H9 (cell line): ENCODE results near the gene CSRNP3. TPM values are rescaled to one million over a fixed set of nuclear protein-coding genes. Genes with fewer than 3 reads are reported as not detected.

Source experiments
- DNase-seq: peaks from one replicate; pipeline ENCODE4 v3.0.0-alpha.2; 2017
- H2AFZ ChIP-seq: one replicate; pipeline ENCODE4 v1.6.1; 2013; ENCODE audit warnings: mild to moderate bottlenecking, low read length, control low read depth, moderate library complexity
- H2AK5ac ChIP-seq: 2 replicates; pipeline ENCODE4 v1.6.1; 2013; ENCODE audit warnings: low read length, control low read depth, mixed read lengths; ENCODE audit not compliant: insufficient read length
- H2BK120ac ChIP-seq: one replicate; pipeline ENCODE4 v1.6.1; 2013; ENCODE audit warnings: low read depth, mild to moderate bottlenecking, low read length, control low read depth, inconsistent platforms; ENCODE audit not compliant: poor library complexity, severe bottlenecking
- H2BK12ac ChIP-seq: 2 replicates; pipeline ENCODE4 v1.6.1; 2013; ENCODE audit warnings: low read length, control low read depth, mixed read lengths, low read depth; ENCODE audit not compliant: insufficient read length
- H2BK15ac ChIP-seq: 2 replicates; pipeline ENCODE4 v1.6.1; 2013; ENCODE audit warnings: low read depth, low read length, control low read depth
- H2BK20ac ChIP-seq: one replicate; pipeline ENCODE4 v1.6.1; 2013; ENCODE audit warnings: low read depth, mild to moderate bottlenecking, low read length, control low read depth, inconsistent platforms; ENCODE audit not compliant: poor library complexity, severe bottlenecking
- H2BK5ac ChIP-seq: 2 replicates; pipeline ENCODE4 v1.6.1; 2013; ENCODE audit warnings: low read length, control low read depth, mixed read lengths; ENCODE audit not compliant: insufficient read length
- H3K14ac ChIP-seq: 2 replicates; pipeline ENCODE4 v1.6.1; 2013; ENCODE audit warnings: low read length, control low read depth; ENCODE audit not compliant: insufficient read depth
- H3K18ac ChIP-seq: 2 replicates; pipeline ENCODE4 v1.6.1; 2013; ENCODE audit warnings: low read depth, mild to moderate bottlenecking, mixed read lengths, low read length, control low read depth; ENCODE audit not compliant: insufficient read length
- H3K23ac ChIP-seq: 2 replicates; pipeline ENCODE4 v1.6.1; 2013; ENCODE audit warnings: low read length, control low read depth, mixed read lengths, low read depth; ENCODE audit not compliant: insufficient read length
- H3K23me2 ChIP-seq: 2 replicates; pipeline ENCODE4 v1.6.1; 2013; ENCODE audit warnings: low read depth, mild to moderate bottlenecking, mixed read lengths, low read length, control low read depth; ENCODE audit not compliant: insufficient read length, poor library complexity, severe bottlenecking
- H3K27ac ChIP-seq: 2 replicates; pipeline ENCODE4 v1.5.1; 2013; ENCODE audit warnings: low read length, control low read depth, mixed read lengths, low read depth; ENCODE audit not compliant: insufficient read length
- H3K27me3 ChIP-seq: 2 replicates; pipeline ENCODE4 v1.6.1; 2013; ENCODE audit warnings: low read length, control low read depth, inconsistent platforms; ENCODE audit not compliant: insufficient read depth
- H3K4ac ChIP-seq: 2 replicates; pipeline ENCODE4 v1.6.1; 2013; ENCODE audit warnings: low read depth, mild to moderate bottlenecking, control low read depth, inconsistent platforms, low read length, moderate library complexity
- H3K4me1 ChIP-seq: 2 replicates; pipeline ENCODE4 v1.6.1; 2013; ENCODE audit warnings: low read length, control low read depth, inconsistent platforms; ENCODE audit not compliant: insufficient read depth
- H3K4me2 ChIP-seq: 2 replicates; pipeline ENCODE4 v1.6.1; 2013; ENCODE audit warnings: low read length, control low read depth, mixed read lengths; ENCODE audit not compliant: insufficient read length, insufficient read depth
- H3K56ac ChIP-seq: 2 replicates; pipeline ENCODE4 v1.6.1; 2013; ENCODE audit warnings: low read depth, mild to moderate bottlenecking, mixed read lengths, low read length, control low read depth; ENCODE audit not compliant: insufficient read length
- H3K79me1 ChIP-seq: 2 replicates; pipeline ENCODE4 v1.6.1; 2013; ENCODE audit warnings: low read depth, mild to moderate bottlenecking, moderate library complexity, low read length, control low read depth, inconsistent platforms; ENCODE audit not compliant: insufficient read depth, poor library complexity, severe bottlenecking
- H3K79me2 ChIP-seq: 2 replicates; pipeline ENCODE4 v1.6.1; 2013; ENCODE audit warnings: low read length, control low read depth, inconsistent platforms; ENCODE audit not compliant: insufficient read depth
- H3K9ac ChIP-seq: 2 replicates; pipeline ENCODE4 v1.6.1; 2013; ENCODE audit warnings: low read length, control low read depth, mixed read lengths; ENCODE audit not compliant: insufficient read length; ENCODE audit errors: extremely low read depth
- H3K9me3 ChIP-seq: one replicate; pipeline ENCODE4 v1.6.1; 2013; ENCODE audit warnings: low read depth, low read length, inconsistent platforms; ENCODE audit not compliant: control insufficient read depth
- H3T11ph ChIP-seq: one replicate; pipeline ENCODE4 v1.6.1; 2013; ENCODE audit warnings: mild to moderate bottlenecking, low read length, control low read depth, inconsistent platforms
- H4K20me1 ChIP-seq: one replicate; pipeline ENCODE4 v1.6.1; 2013; ENCODE audit not compliant: control insufficient read depth, insufficient read length, insufficient read depth
- H4K5ac ChIP-seq: 2 replicates; pipeline ENCODE4 v1.6.1; 2013; ENCODE audit warnings: low read depth, mild to moderate bottlenecking, mixed read lengths, low read length, control low read depth; ENCODE audit not compliant: insufficient read length
- H4K8ac ChIP-seq: replicated peaks from 2 replicates; pipeline ENCODE4 v1.6.1; 2013; ENCODE audit warnings: low read length, control low read depth, mixed read lengths, low read depth; ENCODE audit not compliant: insufficient read length
- H4K91ac ChIP-seq: 2 replicates; pipeline ENCODE4 v1.6.1; 2013; ENCODE audit warnings: low read depth, mild to moderate bottlenecking, moderate library complexity, mixed read lengths, low read length, control low read depth; ENCODE audit not compliant: insufficient read length
- H3K27ac Mint-ChIP-seq, 3 experiments: 2 replicates in 2 of 3; 3 replicates in 1 of 3; pipeline ENCODE4 v1.8.0; 2020 to 2021; ENCODE audit warnings: mixed read lengths in 3 of 3, mild to moderate bottlenecking in 1 of 3, moderate library complexity in 1 of 3
- H3K27me3 Mint-ChIP-seq: 2 replicates; pipeline ENCODE4 v1.8.0; 2021; ENCODE audit warnings: low read depth, mild to moderate bottlenecking, moderate library complexity, mixed read lengths
- H3K36me3 Mint-ChIP-seq, 3 experiments: 2 replicates in 2 of 3; 3 replicates in 1 of 3; pipeline ENCODE4 v1.8.0; 2020 to 2021; ENCODE audit warnings: low read depth in 3 of 3, mixed read lengths in 3 of 3; ENCODE audit not compliant: insufficient read depth in 1 of 3
- H3K4me1 Mint-ChIP-seq, 2 experiments: 2 replicates each; pipeline ENCODE4 v1.8.0; 2020; ENCODE audit warnings: mixed read lengths in 2 of 2
- H3K4me3 Mint-ChIP-seq, 2 experiments: 2 replicates in 1 of 2; 3 replicates in 1 of 2; pipeline ENCODE4 v1.8.0; 2020 to 2021; ENCODE audit warnings: mild to moderate bottlenecking in 2 of 2, mixed read lengths in 2 of 2, moderate library complexity in 1 of 2
- H3K9me3 Mint-ChIP-seq, 2 experiments: 2 replicates in 1 of 2; 3 replicates in 1 of 2; pipeline ENCODE4 v1.8.0; 2020; ENCODE audit warnings: mild to moderate bottlenecking in 2 of 2, mixed read lengths in 2 of 2, moderate library complexity in 1 of 2
- WGBS: extraction: QIAGEN DNeasy Blood & Tissue Kit; methylation state at CpG from one replicate; pipeline ENCODE4 v1.1.7; 2013; ENCODE audit warnings: missing lambda C conversion rate, low lambda C conversion rate, mixed read lengths; ENCODE audit not compliant: insufficient read length; ENCODE audit errors: extremely low coverage; 5-methylcytosine and 5-hydroxymethylcytosine counted together
- total RNA-seq: library from RNA; stranded (reverse); gene quantifications from 2 replicates; pipeline ENCODE4 v1.2.1, GENCODE V29; 2021
- TF ChIP-seq, protein P1 (sequence below): fragments of 200-600 bp; sonication (generic); conservative IDR thresholded peaks from 3 replicates; pipeline ENCODE4 v1.8.0; 2021; ENCODE audit warnings: antibody characterized with exemption, mild to moderate bottlenecking

Gene CSRNP3
- total RNA-seq, 1 experiment from 2014 or later, result 3.6 TPM

DNA sequence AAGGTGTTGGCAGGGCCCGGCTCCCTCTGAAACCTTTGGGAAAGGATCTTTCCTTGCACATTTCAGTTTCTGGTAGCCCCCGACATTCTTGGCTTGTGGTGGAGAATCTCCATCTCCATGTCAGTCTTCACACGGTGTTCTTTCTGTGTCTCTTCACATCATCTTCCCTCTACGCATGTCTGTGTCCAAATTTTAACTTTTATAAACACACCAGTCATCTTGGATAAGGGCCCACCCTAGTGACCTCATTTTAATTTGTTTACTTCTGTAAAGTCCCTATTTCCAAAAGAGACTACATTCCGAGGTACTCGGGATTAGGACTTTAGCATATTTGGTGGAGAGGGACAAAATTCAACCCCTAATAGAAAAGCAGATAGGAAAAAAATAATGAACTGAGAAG, 186.2 kb downstream of the CSRNP3 start:
- H4K91ac ChIP-seq, result no peak overlapping the region
- no peaks in the 10 kb centered on the region for H3K27me3 ChIP-seq
- H2BK5ac ChIP-seq, result no peak overlapping the region
- Mint-ChIP-seq H3K27me3 (no peaks in the 10 kb centered on the region), H3K4me3 (no peak overlapping the region), H3K27ac (no peak overlapping the region), H3K4me1 (peaks cover 7 to 12% of the 10 kb centered on the region in 2 experiments; a peak in 3 of 4 replicates), H3K9me3 (no peaks in the 10 kb centered on the region; a peak in 1 of 5 replicates), H3K36me3 (peaks cover 4 to 9% (median 8%) of the 10 kb centered on the region in 3 experiments; a peak in 5 of 7 replicates)
- H2AK5ac ChIP-seq, result no peak overlapping the region
- no peak overlapping the region for H2AFZ ChIP-seq
- H3K56ac ChIP-seq, result no peak overlapping the region
- H3K4ac ChIP-seq, result no peak overlapping the region
- no peak overlapping the region for H3K14ac ChIP-seq
- no peaks in the 10 kb centered on the region for H3K79me2 ChIP-seq
- H3K27ac ChIP-seq, result no peak overlapping the region
- TF ChIP-seq, protein P1, sequence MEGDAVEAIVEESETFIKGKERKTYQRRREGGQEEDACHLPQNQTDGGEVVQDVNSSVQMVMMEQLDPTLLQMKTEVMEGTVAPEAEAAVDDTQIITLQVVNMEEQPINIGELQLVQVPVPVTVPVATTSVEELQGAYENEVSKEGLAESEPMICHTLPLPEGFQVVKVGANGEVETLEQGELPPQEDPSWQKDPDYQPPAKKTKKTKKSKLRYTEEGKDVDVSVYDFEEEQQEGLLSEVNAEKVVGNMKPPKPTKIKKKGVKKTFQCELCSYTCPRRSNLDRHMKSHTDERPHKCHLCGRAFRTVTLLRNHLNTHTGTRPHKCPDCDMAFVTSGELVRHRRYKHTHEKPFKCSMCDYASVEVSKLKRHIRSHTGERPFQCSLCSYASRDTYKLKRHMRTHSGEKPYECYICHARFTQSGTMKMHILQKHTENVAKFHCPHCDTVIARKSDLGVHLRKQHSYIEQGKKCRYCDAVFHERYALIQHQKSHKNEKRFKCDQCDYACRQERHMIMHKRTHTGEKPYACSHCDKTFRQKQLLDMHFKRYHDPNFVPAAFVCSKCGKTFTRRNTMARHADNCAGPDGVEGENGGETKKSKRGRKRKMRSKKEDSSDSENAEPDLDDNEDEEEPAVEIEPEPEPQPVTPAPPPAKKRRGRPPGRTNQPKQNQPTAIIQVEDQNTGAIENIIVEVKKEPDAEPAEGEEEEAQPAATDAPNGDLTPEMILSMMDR, result no peak
- H2BK20ac ChIP-seq, result no peak overlapping the region
- H3K18ac ChIP-seq, result no peak overlapping the region
- no peak overlapping the region for H3T11ph ChIP-seq
- H4K8ac ChIP-seq, result no peak overlapping the region
- H4K20me1 ChIP-seq, result no peaks in the 10 kb centered on the region
- no peaks in the 10 kb centered on the region for H3K79me1 ChIP-seq
- H3K9me3 ChIP-seq, result no peaks in the 10 kb centered on the region
- H3K4me2 ChIP-seq, result no peak overlapping the region
- no peak overlapping the region for H2BK15ac ChIP-seq
- H2BK12ac ChIP-seq, result no peak overlapping the region
- DNase-seq, result no peak
- no peak overlapping the region for H2BK120ac ChIP-seq
- no peaks in the 10 kb centered on the region for H3K23me2 ChIP-seq
- no CpG with 5 or more reads among the region's 6 CpGs for WGBS
- no peak overlapping the region for H3K23ac ChIP-seq
- no peak overlapping the region for H4K5ac ChIP-seq
- no peaks in the 10 kb centered on the region; the same call in 1 of the 2 replicates for H3K4me1 ChIP-seq
- H3K9ac ChIP-seq, result no peak overlapping the region
